Urinary bladder (tissue), 4 donors: Measurements from ENCODE around the gene XPNPEP1. TPM values are rescaled to one million over a fixed set of nuclear protein-coding genes. Genes with fewer than 3 reads are reported as not detected.
"Not testable (repeated sequence)": the region's sequence is repeated elsewhere in the genome, so short reads cannot be mapped to it uniquely, and the experiment has no call there.

Experiments used
- DNase-seq: peaks from one replicate; pipeline ENCODE4 v3.0.0-alpha.2; 2015; ENCODE audit errors: extremely low spot score
- H3K27ac ChIP-seq: one replicate; pipeline ENCODE4 v1.5.1; 2013; ENCODE audit warnings: low read depth, mild to moderate bottlenecking, moderate library complexity
- H3K36me3 ChIP-seq: one replicate; pipeline ENCODE4 v1.6.1; 2013; ENCODE audit warnings: mild to moderate bottlenecking, moderate library complexity; ENCODE audit not compliant: insufficient read depth
- H3K4me1 ChIP-seq: one replicate; pipeline ENCODE4 v1.6.1; 2013; ENCODE audit warnings: mild to moderate bottlenecking, moderate library complexity; ENCODE audit not compliant: insufficient read depth
- H3K4me3 ChIP-seq: one replicate; pipeline ENCODE4 v1.5.1; 2013; ENCODE audit warnings: low read depth, low read length
- WGBS: extraction: QIAGEN DNeasy Blood & Tissue Kit; methylation state at CpG from one replicate; pipeline ENCODE4 v1.1.7; 2013; 5-methylcytosine and 5-hydroxymethylcytosine counted together
- polyA plus RNA-seq: library from polyadenylated mRNA; stranded (reverse); fragments of 200-250 nt; gene quantifications from one replicate; pipeline ENCODE4 v1.2.3, GENCODE V29; 2013
- total RNA-seq: library from RNA; depleted of rRNA; stranded (reverse); fragments of >200 nt; gene quantifications from one replicate; pipeline ENCODE4 v1.2.3, GENCODE V29; 2014
- donor health status: healthy with polysubstance abuse.
- donor health status: healthy.

Gene XPNPEP1
- total and polyA plus RNA-seq, 2 donors: 38.1 to 89.1 TPM

DNA sequence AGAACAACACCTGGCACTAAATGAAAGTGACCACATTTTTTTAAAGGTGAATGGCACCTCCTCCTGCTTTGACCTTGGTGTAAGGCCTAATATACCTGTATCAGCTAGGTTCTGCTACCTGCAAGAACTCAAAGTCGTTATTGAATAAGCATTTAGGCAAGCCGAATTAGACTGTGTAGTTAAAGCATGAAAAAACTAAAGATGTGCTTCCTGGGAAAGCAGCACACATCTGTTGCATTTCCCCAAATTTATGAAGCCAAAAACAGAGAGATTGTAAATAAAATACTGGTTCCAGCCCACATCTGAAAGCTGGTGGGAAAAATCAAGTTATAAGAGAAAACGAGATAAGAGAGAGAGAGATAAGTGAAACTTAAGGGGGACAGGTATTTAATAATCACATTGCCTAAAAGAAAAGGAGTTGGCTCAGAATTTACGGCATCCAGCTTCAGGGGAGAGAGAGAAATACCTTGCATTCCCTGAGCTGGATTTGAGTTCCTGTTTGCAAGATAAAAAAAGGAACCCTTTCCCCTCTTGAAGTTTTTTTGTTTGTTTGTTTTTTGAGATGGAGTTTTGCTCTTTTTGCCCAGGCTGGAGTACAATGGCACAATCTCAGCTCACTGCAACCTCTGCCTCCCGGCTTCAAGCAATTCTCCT is 1.8 kb upstream of the XPNPEP1 start:
- no peak for DNase-seq
- Histone ChIP-seq H3K27ac (no peak overlapping the region), H3K4me1 (no peaks in the 10 kb centered on the region), H3K4me3 (no peak overlapping the region), H3K36me3 (no peaks in the 10 kb centered on the region)
- 53% methylated on average over 5 of the region's 5 CpGs for WGBS

- no peak overlapping the region for H3K4me3 ChIP-seq
- WGBS: 95% methylated on average over 7 of the region's 7 CpGs
- DNase-seq: no peak
These were observed 776 bp upstream of the XPNPEP1 start for GRCh38 chr10:109924087-109924486.

DNA sequence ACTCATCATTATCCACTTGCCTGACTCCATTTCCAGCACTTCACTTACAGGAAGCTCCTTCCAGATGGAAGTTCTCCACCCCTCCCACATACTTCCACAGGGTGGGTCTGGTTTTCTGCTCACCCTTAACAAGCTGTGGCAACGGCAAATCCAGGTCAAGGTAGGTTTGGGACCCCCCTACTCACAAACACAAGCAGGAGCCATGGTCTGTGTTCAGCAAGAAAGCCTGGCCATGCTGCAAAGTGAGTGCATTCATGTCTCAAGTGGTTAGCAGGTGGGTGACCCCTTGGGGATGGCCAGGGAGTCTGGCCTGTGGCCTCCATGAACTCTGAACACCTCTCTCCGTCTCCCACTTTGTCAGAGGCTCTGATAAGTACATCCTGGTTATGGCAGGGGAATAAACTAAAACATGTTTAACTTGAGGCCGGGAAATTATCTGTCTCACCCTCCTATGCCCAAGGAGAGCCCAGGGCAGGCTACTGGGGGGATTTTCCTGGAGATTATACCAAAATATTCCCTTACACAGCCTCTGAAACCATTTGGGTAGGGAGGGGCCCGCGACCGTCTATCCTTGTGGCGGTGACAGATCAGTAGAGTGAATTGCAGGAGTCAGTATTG is 844 bp downstream of the XPNPEP1 start:
- Histone ChIP-seq H3K27ac (peak overlapping the region; percentile 91), H3K4me1 (no peaks in the 10 kb centered on the region), H3K4me3 (peak overlapping the region; percentile 90), H3K36me3 (no peaks in the 10 kb centered on the region)
- WGBS: 12% methylated on average over 7 of the region's 7 CpGs
- DNase-seq: no peak

More at GRCh38 chr10:109924087-109924486, 776 bp upstream of the XPNPEP1 start:
- Histone ChIP-seq H3K36me3 (no peaks in the 10 kb centered on the region), H3K4me1 (no peaks in the 10 kb centered on the region), H3K27ac (no peak overlapping the region)

DNA sequence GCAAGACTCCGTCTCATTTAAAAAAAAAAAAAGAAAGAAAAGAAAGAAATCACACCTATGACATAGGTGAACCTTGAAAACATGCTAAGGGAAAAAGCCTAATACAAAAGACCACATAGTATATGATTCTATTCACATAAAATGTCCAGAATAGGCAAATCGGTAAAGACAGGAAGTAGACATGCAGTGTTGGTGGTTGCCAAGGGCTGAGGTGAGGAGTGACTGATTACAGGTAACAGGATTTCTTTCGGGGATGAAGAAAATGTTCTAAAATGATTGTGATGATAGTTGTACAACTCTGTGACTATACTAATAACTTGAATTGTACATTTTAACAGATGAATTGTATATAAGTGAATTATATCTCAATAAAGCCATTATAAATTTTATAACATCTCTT is 3.3 kb downstream of the XPNPEP1 start:
- no peak for DNase-seq
- no peak overlapping the region for H3K4me3 ChIP-seq
- WGBS: 89% methylated on average over 3 of the region's 3 CpGs
- H3K4me1 ChIP-seq: no peaks in the 10 kb centered on the region
- no peaks in the 10 kb centered on the region for H3K36me3 ChIP-seq
- no peak overlapping the region for H3K27ac ChIP-seq

GRCh38 chr10:109919220-109919619 is 4.1 kb downstream of the XPNPEP1 start:
- Histone ChIP-seq H3K27ac (no peak overlapping the region), H3K36me3 (no peaks in the 10 kb centered on the region), H3K4me3 (no peak overlapping the region), H3K4me1 (no peaks in the 10 kb centered on the region)
- WGBS: 94% methylated on average over 2 of the region's 2 CpGs
- DNase-seq: no peak

- WGBS: 94% methylated on average over 6 of the region's 6 CpGs
- not testable (repeated sequence) for H3K4me1 ChIP-seq, DNase-seq, H3K4me3 ChIP-seq, H3K27ac ChIP-seq, H3K36me3 ChIP-seq
These were observed 4.6 kb downstream of the XPNPEP1 start for GRCh38 chr10:109918707-109919106.

GRCh38 chr10:109915566-109915965 is 7.7 kb downstream of the XPNPEP1 start:
- H3K4me3 ChIP-seq: no peak overlapping the region
- DNase-seq: no peak
- H3K4me1 ChIP-seq: no peaks in the 10 kb centered on the region
- H3K27ac ChIP-seq: peak overlapping the region; percentile 23
- 71% methylated on average over 2 of the region's 2 CpGs for WGBS
- H3K36me3 ChIP-seq: no peaks in the 10 kb centered on the region

GRCh38 chr10:109914966-109915365 is 8.3 kb downstream of the XPNPEP1 start:
- H3K4me1 ChIP-seq: no peaks in the 10 kb centered on the region
- no peak overlapping the region for H3K4me3 ChIP-seq
- H3K27ac ChIP-seq: peak overlapping the region; percentile 23
- DNase-seq: no peak
- 34% methylated on average over 3 of the region's 3 CpGs for WGBS
- H3K36me3 ChIP-seq: no peaks in the 10 kb centered on the region

- 83% methylated on average over 4 of the region's 4 CpGs for WGBS
- no peaks in the 10 kb centered on the region for H3K4me1 ChIP-seq
- H3K4me3 ChIP-seq: no peak overlapping the region
- H3K36me3 ChIP-seq: no peaks in the 10 kb centered on the region
- DNase-seq: no peak
- no peak overlapping the region for H3K27ac ChIP-seq
These were observed 9.9 kb downstream of the XPNPEP1 start for GRCh38 chr10:109913306-109913892.

DNA sequence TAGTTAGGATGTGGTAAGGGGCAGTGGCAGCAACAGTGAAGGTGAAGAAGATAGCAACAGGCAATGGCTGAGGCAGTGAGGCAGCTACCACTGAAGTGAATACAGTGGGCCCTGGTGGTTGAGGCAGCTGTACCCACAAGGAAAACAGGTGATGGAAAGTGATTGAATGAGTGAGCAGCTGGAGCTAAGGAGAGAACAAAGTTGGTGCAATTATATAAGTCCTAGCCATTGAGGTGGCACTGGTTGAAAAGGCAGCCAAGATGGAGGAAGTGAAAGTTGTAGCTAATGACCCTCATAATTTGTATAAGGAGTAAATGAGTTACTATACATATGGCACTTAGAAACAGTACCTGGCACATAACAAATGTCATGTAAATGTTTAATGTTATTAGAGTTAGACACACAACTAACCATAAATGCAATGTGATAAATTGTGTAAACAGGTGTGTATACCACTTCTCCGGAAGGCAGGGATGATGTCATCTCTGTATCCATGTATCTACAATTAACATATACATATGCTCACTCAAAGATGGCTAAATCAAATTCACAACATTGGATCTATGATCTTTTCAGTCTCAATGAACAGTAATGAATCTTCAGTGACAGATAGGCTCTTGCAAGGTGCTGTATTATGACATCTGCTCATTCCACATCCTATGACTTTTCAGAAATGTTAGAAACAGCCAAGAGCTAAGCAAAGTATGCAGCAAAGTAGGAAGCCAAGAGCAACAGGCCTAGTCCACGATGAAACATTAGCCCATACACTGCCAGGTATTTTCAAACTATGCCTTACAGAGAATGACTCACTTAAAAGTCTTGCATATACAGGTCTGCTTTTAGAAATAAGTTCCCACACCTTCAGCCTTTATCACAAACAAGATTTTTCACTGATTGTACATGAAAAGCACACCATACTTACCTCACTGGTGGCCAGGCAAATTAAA is 10.7 kb downstream of the XPNPEP1 start:
- 54% methylated on average over 2 of the region's 2 CpGs for WGBS
- DNase-seq: no peak
- H3K27ac ChIP-seq: no peak overlapping the region
- no peak overlapping the region for H3K4me3 ChIP-seq
- H3K36me3 ChIP-seq: no peaks in the 10 kb centered on the region
- H3K4me1 ChIP-seq: no peaks in the 10 kb centered on the region

DNA sequence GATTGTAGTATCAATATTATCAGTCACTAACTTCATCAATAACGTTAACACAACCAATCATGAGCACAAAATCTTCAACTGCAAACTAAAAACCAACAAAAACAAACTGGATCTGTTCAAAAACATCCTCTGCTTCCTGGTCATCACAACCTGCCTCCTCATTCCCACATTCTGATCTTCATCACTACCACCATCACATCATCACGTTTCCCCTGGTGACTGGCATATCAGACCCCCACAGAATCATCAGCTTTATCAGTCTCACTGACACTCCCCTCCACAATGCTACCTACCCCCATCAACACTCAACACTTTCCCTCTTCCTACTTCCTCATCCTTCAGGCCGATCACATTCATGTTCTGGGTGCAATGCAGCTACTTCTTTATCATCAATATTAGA is 11.4 kb downstream of the XPNPEP1 start:
- Histone ChIP-seq H3K4me1 (no peaks in the 10 kb centered on the region), H3K27ac (no peak overlapping the region), H3K4me3 (no peak overlapping the region), H3K36me3 (no peaks in the 10 kb centered on the region)
- DNase-seq: no peak
- 92% methylated on average over 3 of the region's 3 CpGs for WGBS

DNA sequence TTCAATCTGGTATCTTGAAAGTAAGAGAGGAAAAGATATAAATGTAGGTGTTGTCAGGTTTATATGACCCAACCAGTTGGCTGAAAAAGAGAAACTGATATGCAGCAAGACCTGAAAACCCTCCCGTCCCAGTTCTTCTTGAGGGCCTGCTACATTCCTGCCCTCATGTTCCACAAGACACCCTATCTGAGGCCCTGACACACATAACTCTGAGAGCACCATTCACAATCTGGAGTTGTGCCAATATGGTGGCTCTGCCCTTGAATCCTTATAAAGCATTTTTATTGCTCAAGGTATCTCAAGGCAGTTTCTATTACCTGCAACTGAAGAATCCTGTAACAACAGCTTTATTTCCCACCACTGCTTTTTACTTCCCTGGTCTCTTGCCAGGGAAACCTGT is 17.0 kb downstream of the XPNPEP1 start:
- no peak overlapping the region for H3K27ac ChIP-seq
- H3K4me1 ChIP-seq: peaks cover 3% of the 10 kb centered on the region
- H3K36me3 ChIP-seq: no peaks in the 10 kb centered on the region
- no peak for DNase-seq
- 72% methylated on average over 1 of the region's 1 CpG for WGBS
- H3K4me3 ChIP-seq: no peak overlapping the region

- H3K4me1 ChIP-seq: peaks cover 3% of the 10 kb centered on the region
- WGBS: 98% methylated on average over 2 of the region's 2 CpGs
- H3K36me3 ChIP-seq: no peaks in the 10 kb centered on the region
- H3K4me3 ChIP-seq: no peak overlapping the region
- DNase-seq: no peak
- no peak overlapping the region for H3K27ac ChIP-seq
These were observed 18.9 kb downstream of the XPNPEP1 start for GRCh38 chr10:109904397-109904796.
